ENCODE measurements around the gene OR4B1.

The OR4B1 gene

DNA sequence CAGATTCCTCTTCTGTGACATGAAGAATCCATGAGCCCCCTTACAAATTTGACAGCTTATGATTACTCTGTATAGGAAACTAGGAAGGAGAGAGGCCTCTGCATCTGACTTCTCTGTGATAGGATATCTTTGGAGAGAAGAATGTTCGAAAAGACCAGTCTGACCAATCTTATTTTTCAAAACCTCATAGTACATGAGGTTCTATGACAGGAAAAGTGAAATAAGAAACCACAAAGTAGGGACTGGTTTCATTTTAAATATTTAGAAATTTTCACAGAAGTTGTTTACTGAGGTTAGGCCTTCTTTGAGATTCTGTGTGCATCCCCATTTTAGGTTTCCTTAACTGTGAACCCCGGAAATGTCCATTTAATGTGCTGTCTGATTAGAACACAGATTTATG is 45.0 kb downstream of the OR4B1 start:
- DNase-seq (ENCODE audit: low read depth in 3 of 3): no peak

GRCh38 chr11:48263423-48263911 is 46.9 kb downstream of the OR4B1 start, which contains the start of gene OR4X1:
Gene OR4X1 (plus strand): TSS chr11:48263861. CDS start chr11:48263861, 0 bp downstream.
- no peak for DNase-seq (ENCODE audit: low read depth in 3 of 3)
